ENCODE results near the gene DCTN3. TPM values are rescaled to one million over a fixed set of nuclear protein-coding genes. Genes with fewer than 3 reads are reported as not detected.

The DCTN3 gene
- total RNA-seq, 1 donor from 2014 or later, result 59.3 TPM

GRCh38 chr9:34578241-34579103, 41.8 kb downstream of the DCTN3 start:
- H3K36me3 Mint-ChIP-seq (ENCODE audit: low read depth), result no peaks in the 10 kb centered on the region
- H3K27me3 Mint-ChIP-seq (ENCODE audit: insufficient read depth), result peaks cover 54% of the 10 kb centered on the region
- H3K9me3 Mint-ChIP-seq, result no peaks in the 10 kb centered on the region
- no peaks in the 10 kb centered on the region for H3K4me1 Mint-ChIP-seq (ENCODE audit: low read depth)
- H3K4me3 Mint-ChIP-seq, result no peak overlapping the region
- DNase-seq (ENCODE audit: low spot score), result no peak
- no peak overlapping the region for H3K27ac Mint-ChIP-seq
- intact Hi-C loops (cut with micrococcal nuclease), result loop anchor here (1.0 kb wide), 1 partner anchor 9 kb away; no protein-coding TSS in a partner anchor

GRCh38 chr9:34577400-34578240, 42.7 kb downstream of the DCTN3 start:
- H3K4me1 Mint-ChIP-seq (ENCODE audit: low read depth), result no peaks in the 10 kb centered on the region
- H3K9me3 Mint-ChIP-seq, result no peaks in the 10 kb centered on the region
- H3K4me3 Mint-ChIP-seq, result no peak overlapping the region
- DNase-seq (ENCODE audit: low spot score), result no peak
- H3K27ac Mint-ChIP-seq, result no peak overlapping the region
- intact Hi-C loops (cut with micrococcal nuclease), result loop anchor here (1.0 kb wide), 1 partner anchor 10 kb away; no protein-coding TSS in a partner anchor
- H3K27me3 Mint-ChIP-seq (ENCODE audit: insufficient read depth), result peaks cover 50% of the 10 kb centered on the region
- H3K36me3 Mint-ChIP-seq (ENCODE audit: low read depth), result no peaks in the 10 kb centered on the region

DNA sequence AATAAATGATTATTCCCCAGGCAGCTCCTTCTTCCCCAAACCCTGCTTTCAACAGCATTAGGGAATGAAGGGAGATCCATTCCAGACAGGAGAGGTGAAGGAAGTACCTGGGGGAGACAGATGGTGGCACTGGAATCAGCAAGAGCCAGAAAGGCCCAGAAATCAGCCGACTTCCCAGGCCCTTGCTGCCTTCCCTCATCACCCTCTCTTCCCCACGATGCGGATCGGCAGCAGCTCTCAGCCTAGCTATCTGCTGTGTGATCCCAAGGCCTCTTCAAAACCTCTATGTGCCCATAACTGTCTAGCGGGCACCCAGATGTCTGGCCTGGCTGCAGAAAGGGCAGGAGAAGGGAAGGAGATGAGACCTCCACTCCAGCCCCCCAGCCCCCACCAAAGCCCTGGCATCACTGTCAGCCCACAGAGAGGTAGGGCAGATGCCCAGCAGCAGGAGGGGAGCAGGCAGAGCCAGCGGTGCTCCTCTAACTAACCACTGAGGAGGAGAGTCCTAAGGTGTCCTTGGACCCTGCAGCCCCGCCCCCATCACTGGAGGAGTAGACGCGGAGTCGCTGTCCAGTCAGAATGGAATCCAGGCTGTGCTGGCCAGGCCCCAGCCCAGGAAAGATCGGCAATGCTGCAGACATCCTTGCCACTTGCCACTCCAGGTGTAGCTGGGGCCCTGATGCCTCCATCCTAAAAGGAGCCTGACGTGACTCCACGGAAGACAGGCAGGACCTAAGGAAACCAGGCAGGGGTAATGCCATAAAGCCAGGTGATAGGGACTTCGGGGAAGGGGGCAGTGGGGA, 43.5 kb downstream of the DCTN3 start:
- Mint-ChIP-seq H3K36me3 (ENCODE audit: low read depth) (no peaks in the 10 kb centered on the region), H3K27me3 (ENCODE audit: insufficient read depth) (peaks cover 50% of the 10 kb centered on the region), H3K9me3 (no peaks in the 10 kb centered on the region), H3K27ac (no peak overlapping the region), H3K4me3 (no peak overlapping the region), H3K4me1 (ENCODE audit: low read depth) (no peaks in the 10 kb centered on the region)
- intact Hi-C loops (cut with micrococcal nuclease), result no loop called here
- no peak for DNase-seq (ENCODE audit: low spot score)

DNA sequence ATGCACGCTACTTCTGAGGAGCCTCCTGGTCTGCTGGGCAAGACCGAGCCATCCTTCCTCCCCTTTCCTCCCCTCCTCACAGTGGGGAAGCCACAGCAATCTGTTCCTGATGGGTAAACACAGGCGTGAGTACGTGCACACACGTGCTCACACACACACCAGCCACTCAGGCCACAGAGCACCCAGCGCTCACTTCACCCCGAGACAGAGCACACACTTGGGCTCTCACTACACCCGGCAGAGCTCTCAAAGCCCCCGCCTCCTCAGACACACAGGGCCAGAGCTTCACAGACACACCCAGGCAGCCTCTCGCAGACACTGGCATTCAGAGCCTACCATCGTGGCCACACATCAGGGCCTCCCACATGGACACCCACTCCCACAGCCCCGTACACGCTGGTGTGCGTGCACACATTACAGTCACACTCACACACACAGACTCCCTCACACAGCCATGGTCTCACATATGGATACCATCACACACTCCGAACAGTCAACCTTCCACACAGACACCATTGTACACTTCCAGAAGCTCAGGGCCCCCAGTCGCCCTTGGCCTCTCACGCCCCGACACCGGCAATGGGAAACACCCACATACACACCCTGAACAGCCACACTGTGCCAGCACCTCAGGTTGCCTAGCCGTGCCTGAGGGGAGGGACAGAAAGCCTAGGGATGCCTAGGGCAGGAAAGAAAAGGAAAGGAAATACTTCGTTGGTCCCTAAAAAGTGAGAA, 44.3 kb downstream of the DCTN3 start:
- no peak for DNase-seq (ENCODE audit: low spot score)
- Mint-ChIP-seq H3K9me3 (no peaks in the 10 kb centered on the region), H3K36me3 (ENCODE audit: low read depth) (no peaks in the 10 kb centered on the region), H3K4me3 (no peak overlapping the region), H3K27ac (no peak overlapping the region), H3K4me1 (ENCODE audit: low read depth) (no peaks in the 10 kb centered on the region), H3K27me3 (ENCODE audit: insufficient read depth) (peaks cover 51% of the 10 kb centered on the region)
- intact Hi-C loops (cut with micrococcal nuclease), result no loop called here

DNA sequence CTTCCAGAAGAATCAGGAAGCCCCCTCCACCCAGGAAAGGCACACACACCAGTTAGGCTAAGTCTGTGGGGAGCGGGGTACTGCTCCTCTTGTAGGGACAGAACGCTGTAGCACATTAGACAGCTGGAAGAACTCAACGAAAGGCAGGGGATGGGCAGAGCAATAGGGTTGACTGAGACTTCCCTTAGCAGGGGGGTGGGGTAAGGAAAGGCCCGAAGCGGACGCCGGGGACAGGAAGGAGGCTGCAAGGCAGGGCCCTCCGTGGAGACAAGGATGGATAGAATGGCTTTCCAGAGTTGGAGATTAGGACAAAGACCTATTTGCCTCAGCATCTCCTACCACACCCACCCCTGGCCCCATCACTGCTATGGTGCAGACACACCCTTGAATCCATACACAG, 45.1 kb downstream of the DCTN3 start:
- Mint-ChIP-seq H3K36me3 (ENCODE audit: low read depth) (no peaks in the 10 kb centered on the region), H3K9me3 (no peaks in the 10 kb centered on the region), H3K4me3 (no peak overlapping the region), H3K27me3 (ENCODE audit: insufficient read depth) (peaks cover 44% of the 10 kb centered on the region), H3K27ac (no peak overlapping the region), H3K4me1 (ENCODE audit: low read depth) (no peaks in the 10 kb centered on the region)
- intact Hi-C loops (cut with micrococcal nuclease), result no loop called here
- no peak for DNase-seq (ENCODE audit: low spot score)

DNA sequence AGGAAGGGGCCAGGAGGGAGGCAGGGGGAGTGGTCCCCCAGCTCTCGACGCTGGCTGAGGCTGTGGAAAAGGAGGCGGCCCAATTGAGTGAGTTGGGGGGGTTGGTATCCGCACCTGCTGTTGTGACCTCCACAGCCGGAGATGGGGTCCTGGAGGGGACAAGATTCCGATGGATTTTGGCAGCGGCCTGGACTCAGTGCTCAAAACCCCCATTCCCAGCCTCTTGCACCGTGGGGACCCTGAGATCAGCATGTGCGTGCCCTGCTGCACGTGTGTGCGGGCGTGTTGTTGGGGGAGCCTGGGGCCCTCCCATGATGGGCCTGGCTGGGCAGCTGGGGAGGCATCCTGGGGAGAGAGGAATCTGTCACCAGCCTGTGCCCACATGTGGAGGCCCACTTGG, 45.7 kb downstream of the DCTN3 start:
- intact Hi-C loops (cut with micrococcal nuclease), result no loop called here
- no peaks in the 10 kb centered on the region for H3K36me3 Mint-ChIP-seq (ENCODE audit: low read depth)
- DNase-seq (ENCODE audit: low spot score), result no peak
- no peaks in the 10 kb centered on the region for H3K4me1 Mint-ChIP-seq (ENCODE audit: low read depth)
- H3K27ac Mint-ChIP-seq, result no peak overlapping the region
- no peak overlapping the region for H3K4me3 Mint-ChIP-seq
- no peaks in the 10 kb centered on the region for H3K9me3 Mint-ChIP-seq
- peaks cover 39% of the 10 kb centered on the region for H3K27me3 Mint-ChIP-seq (ENCODE audit: insufficient read depth)

GRCh38 chr9:34573599-34574325, 46.5 kb downstream of the DCTN3 start:
- H3K9me3 Mint-ChIP-seq, result no peaks in the 10 kb centered on the region
- H3K4me3 Mint-ChIP-seq, result no peak overlapping the region
- intact Hi-C loops (cut with micrococcal nuclease), result no loop called here
- DNase-seq (ENCODE audit: low spot score), result no peak
- H3K36me3 Mint-ChIP-seq (ENCODE audit: low read depth), result no peaks in the 10 kb centered on the region
- no peak overlapping the region for H3K27ac Mint-ChIP-seq
- H3K27me3 Mint-ChIP-seq (ENCODE audit: insufficient read depth), result peaks cover 33% of the 10 kb centered on the region
- H3K4me1 Mint-ChIP-seq (ENCODE audit: low read depth), result no peaks in the 10 kb centered on the region

DNA sequence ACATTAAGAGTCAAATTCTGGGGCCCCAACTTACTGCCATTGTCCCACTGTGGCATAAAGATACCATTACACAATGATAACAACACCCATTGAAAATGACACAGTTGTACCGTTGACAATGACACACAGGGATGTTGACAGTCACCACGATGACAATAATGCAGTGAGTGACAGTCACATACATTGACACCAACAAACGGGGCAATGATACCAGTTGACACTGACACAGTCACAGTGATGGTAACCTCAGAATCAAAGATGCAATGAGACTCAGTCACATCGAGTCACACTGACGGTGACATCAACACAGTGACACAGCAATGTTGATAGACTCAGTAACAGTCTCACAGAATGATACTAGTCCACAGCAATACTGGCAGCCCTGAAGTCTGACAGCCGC, 47.7 kb downstream of the DCTN3 start:
- DNase-seq (ENCODE audit: low spot score), result no peak

DNA sequence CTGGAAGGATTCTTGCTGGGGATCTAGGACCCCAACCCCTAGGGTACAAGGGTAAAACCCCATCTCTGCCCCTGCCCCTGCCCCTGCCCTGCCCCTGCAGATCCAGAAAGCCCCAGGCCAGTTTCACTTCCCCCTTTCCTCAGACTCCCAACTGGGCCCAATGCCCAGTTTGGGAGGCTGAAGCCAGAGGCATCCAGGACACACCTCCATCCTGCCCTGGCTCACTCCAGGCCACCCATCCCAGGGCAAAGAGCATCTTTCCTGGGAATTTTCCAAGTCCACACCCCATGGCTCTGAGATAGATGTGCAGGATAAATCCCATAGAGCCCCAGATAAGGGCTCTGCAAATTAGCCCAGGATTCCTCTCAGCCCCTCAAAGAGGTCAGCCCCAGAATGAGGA, 48.2 kb downstream of the DCTN3 start:
- intact Hi-C loops (cut with micrococcal nuclease), result no loop called here
- no peak overlapping the region for H3K27ac Mint-ChIP-seq
- no peaks in the 10 kb centered on the region for H3K4me1 Mint-ChIP-seq (ENCODE audit: low read depth)
- no peak for DNase-seq (ENCODE audit: low spot score)
- no peaks in the 10 kb centered on the region for H3K9me3 Mint-ChIP-seq
- peaks cover 32% of the 10 kb centered on the region for H3K27me3 Mint-ChIP-seq (ENCODE audit: insufficient read depth)
- no peaks in the 10 kb centered on the region for H3K36me3 Mint-ChIP-seq (ENCODE audit: low read depth)
- H3K4me3 Mint-ChIP-seq, result no peak overlapping the region

More for the DNA sequence above, 47.7 kb downstream of the DCTN3 start:
- H3K4me3 Mint-ChIP-seq, result no peak overlapping the region
- peaks cover 34% of the 10 kb centered on the region for H3K27me3 Mint-ChIP-seq (ENCODE audit: insufficient read depth)
- H3K4me1 Mint-ChIP-seq (ENCODE audit: low read depth), result no peaks in the 10 kb centered on the region
- intact Hi-C loops (cut with micrococcal nuclease), result no loop called here
- H3K36me3 Mint-ChIP-seq (ENCODE audit: low read depth), result no peaks in the 10 kb centered on the region
- H3K9me3 Mint-ChIP-seq, result no peaks in the 10 kb centered on the region
- H3K27ac Mint-ChIP-seq, result no peak overlapping the region

DNA sequence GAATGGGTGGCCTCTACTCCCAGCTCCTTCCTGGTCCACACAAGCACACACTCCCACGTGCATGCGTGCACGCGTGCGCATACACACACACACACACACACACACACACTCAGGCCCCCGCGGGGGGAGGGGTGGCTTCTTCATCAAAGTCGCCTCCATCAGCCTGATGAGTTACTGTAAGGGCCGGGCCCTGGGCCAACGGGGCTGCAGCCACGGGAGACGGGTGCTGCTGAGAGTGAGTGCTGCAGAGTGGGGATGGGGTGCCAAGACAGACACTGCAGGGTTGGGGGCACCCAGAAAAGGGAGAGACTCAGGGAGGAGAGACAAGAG, 48.8 kb downstream of the DCTN3 start:
- intact Hi-C loops (cut with micrococcal nuclease), result no loop called here
- no peaks in the 10 kb centered on the region for H3K36me3 Mint-ChIP-seq (ENCODE audit: low read depth)
- peaks cover 28% of the 10 kb centered on the region for H3K27me3 Mint-ChIP-seq (ENCODE audit: insufficient read depth)

GRCh38 chr9:34570809-34571480, 49.4 kb downstream of the DCTN3 start:
- Mint-ChIP-seq H3K9me3 (no peaks in the 10 kb centered on the region), H3K36me3 (ENCODE audit: low read depth) (no peaks in the 10 kb centered on the region), H3K4me1 (ENCODE audit: low read depth) (no peaks in the 10 kb centered on the region), H3K4me3 (no peak overlapping the region), H3K27ac (no peak overlapping the region), H3K27me3 (ENCODE audit: insufficient read depth) (peaks cover 24% of the 10 kb centered on the region)
- intact Hi-C loops (cut with micrococcal nuclease), result no loop called here
- no peak for DNase-seq (ENCODE audit: low spot score)

More for the DNA sequence above, 48.8 kb downstream of the DCTN3 start:
- no peak for DNase-seq (ENCODE audit: low spot score)
- H3K4me1 Mint-ChIP-seq (ENCODE audit: low read depth), result no peaks in the 10 kb centered on the region
- H3K4me3 Mint-ChIP-seq, result no peak overlapping the region
- no peak overlapping the region for H3K27ac Mint-ChIP-seq
- H3K9me3 Mint-ChIP-seq, result no peaks in the 10 kb centered on the region
